Activated B cell treated with CpG ODN at 0.5 μM for 24 hours (primary cell): ENCODE measurements around the gene PTBP3. TPM values are rescaled to one million over a fixed set of nuclear protein-coding genes. Genes with fewer than 3 reads are reported as not detected.

Source experiments
- ATAC-seq: fragments of 200-7000 bp; cut with Tn5 transposase; one replicate; pipeline ENCODE4 v1.10.0; 2021; ENCODE audit warnings: low read depth, mild to moderate bottlenecking, moderate library complexity
- CTCF ChIA-PET: fragments of 350-600 bp; sonication (Branson Sonifier 250); formaldehyde crosslinking; loops from one replicate; lab custom pipeline; 2021; ENCODE audit warnings: antibody characterized with exemption; lab: Charles Lee
- POLR2A ChIA-PET: fragments of 350-600 bp; sonication (Branson Sonifier 250); formaldehyde crosslinking; loops from one replicate; lab custom pipeline; 2021; ENCODE audit warnings: antibody characterized with exemption; lab: Charles Lee
- DNase-seq: peaks from one replicate; pipeline ENCODE4 v3.0.0; 2022
- H3K27ac Mint-ChIP-seq: one replicate; pipeline ENCODE4 v1.8.0; 2020; ENCODE audit warnings: mixed read lengths
- H3K27me3 Mint-ChIP-seq: one replicate; pipeline ENCODE4 v1.8.0; 2021; ENCODE audit warnings: mixed read lengths
- H3K36me3 Mint-ChIP-seq: one replicate; pipeline ENCODE4 v1.8.0; 2021; ENCODE audit warnings: low read depth, mixed read lengths
- H3K4me1 Mint-ChIP-seq: one replicate; pipeline ENCODE4 v1.8.0; 2021; ENCODE audit warnings: mixed read lengths
- H3K4me3 Mint-ChIP-seq: one replicate; pipeline ENCODE4 v1.8.0; 2020; ENCODE audit warnings: mild to moderate bottlenecking, mixed read lengths
- H3K9me3 Mint-ChIP-seq: one replicate; pipeline ENCODE4 v1.8.0; 2020; ENCODE audit warnings: mixed read lengths
- intact Hi-C: fragments of 100-400 bp; cut with micrococcal nuclease; formaldehyde crosslinking; loops from one replicate; pipeline ENCODE4 v1.15.1; 2024
- total RNA-seq: library from RNA; stranded (reverse); gene quantifications from 2 replicates; pipeline ENCODE4 v1.2.3, GENCODE V29; 2022
- TF ChIP-seq, protein P1 (sequence below): fragments of 200-600 bp; IDR thresholded peaks from one replicate; pipeline ENCODE4 v1.8.0; 2022; ENCODE audit warnings: antibody characterized with exemption, mild to moderate bottlenecking

PTBP3 gene
- total RNA-seq, 1 donor from 2014 or later = 106 TPM

DNA sequence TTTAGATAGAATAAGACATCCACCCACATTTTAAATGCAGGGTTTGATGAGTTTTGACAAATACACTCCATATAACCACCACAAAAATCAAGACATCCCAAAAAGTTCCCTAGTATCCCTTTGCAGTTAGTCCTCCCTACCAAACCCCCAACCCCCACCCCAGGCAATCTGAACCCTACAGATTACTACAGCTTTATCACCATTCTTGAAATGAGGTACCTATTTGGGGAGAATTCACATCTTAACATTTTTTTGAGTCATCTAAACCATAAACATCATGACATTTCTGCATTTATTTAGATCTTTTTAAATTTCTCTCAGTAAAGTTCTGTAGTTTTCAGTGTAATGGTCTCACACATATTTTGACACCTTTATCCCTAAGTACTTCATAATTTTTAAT, 53.9 kb downstream of the PTBP3 start:
- DNase-seq (no peak), ATAC-seq (no peak)
- Mint-ChIP-seq H3K36me3 (peaks cover 32% of the 10 kb centered on the region), H3K4me1 (peaks cover 47% of the 10 kb centered on the region), H3K27me3 (no peaks in the 10 kb centered on the region), H3K27ac (no peak overlapping the region), H3K9me3 (peaks cover 8% of the 10 kb centered on the region), H3K4me3 (no peak overlapping the region)
- TF ChIP-seq, protein P1, sequence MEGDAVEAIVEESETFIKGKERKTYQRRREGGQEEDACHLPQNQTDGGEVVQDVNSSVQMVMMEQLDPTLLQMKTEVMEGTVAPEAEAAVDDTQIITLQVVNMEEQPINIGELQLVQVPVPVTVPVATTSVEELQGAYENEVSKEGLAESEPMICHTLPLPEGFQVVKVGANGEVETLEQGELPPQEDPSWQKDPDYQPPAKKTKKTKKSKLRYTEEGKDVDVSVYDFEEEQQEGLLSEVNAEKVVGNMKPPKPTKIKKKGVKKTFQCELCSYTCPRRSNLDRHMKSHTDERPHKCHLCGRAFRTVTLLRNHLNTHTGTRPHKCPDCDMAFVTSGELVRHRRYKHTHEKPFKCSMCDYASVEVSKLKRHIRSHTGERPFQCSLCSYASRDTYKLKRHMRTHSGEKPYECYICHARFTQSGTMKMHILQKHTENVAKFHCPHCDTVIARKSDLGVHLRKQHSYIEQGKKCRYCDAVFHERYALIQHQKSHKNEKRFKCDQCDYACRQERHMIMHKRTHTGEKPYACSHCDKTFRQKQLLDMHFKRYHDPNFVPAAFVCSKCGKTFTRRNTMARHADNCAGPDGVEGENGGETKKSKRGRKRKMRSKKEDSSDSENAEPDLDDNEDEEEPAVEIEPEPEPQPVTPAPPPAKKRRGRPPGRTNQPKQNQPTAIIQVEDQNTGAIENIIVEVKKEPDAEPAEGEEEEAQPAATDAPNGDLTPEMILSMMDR = no peak
- POLR2A ChIA-PET = no interaction called here
- intact Hi-C loops = loop anchor here (5.0 kb wide), 1 partner anchor 33 kb away; no protein-coding TSS in a partner anchor
- CTCF ChIA-PET = no interaction called here

GRCh38 chr9:112278152-112278551, 55.3 kb downstream of the PTBP3 start:
- POLR2A ChIA-PET = no interaction called here
- Mint-ChIP-seq H3K27ac (no peak overlapping the region), H3K4me1 (peaks cover 54% of the 10 kb centered on the region)

DNA sequence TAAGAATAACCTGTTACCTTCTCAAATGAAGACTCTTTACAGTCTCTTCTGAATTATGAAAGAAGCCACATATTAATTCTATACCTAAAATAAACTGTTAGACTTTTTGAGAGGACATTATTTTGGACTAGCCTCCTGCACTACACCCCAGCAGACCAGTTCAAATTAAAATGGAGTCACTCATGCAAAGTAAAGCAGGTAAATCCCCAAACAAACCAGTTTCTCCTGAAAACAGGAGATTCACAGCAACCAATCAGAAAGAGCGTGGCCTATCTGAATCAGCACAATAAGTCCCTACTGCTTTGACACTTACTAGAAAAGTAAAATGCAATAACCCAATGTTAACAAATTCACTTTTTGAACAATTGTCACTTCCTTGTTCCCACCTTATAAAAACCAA, 58.8 kb downstream of the PTBP3 start:
- no peaks in the 10 kb centered on the region for H3K27me3 Mint-ChIP-seq
- DNase-seq = no peak
- ATAC-seq = no peak
- intact Hi-C loops = no loop called here
- H3K4me1 Mint-ChIP-seq = peaks cover 42% of the 10 kb centered on the region
- H3K4me3 Mint-ChIP-seq = no peak overlapping the region
- H3K9me3 Mint-ChIP-seq = no peaks in the 10 kb centered on the region
- peaks cover 38% of the 10 kb centered on the region for H3K36me3 Mint-ChIP-seq
- ChIA-PET POLR2A (no interaction called here), CTCF (no interaction called here)
- peak overlapping the region; percentile 27 for H3K27ac Mint-ChIP-seq
- TF ChIP-seq, protein P1 = no peak

More at GRCh38 chr9:112278152-112278551, 55.3 kb downstream of the PTBP3 start:
- DNase-seq = no peak
- CTCF ChIA-PET = no interaction called here
- H3K36me3 Mint-ChIP-seq = peaks cover 27% of the 10 kb centered on the region
- TF ChIP-seq, protein P1 = no peak
- no peak overlapping the region for H3K4me3 Mint-ChIP-seq
- intact Hi-C loops = loop anchor here (5.0 kb wide), 1 partner anchor 34 kb away; no protein-coding TSS in a partner anchor
- ATAC-seq = no peak
- H3K27me3 Mint-ChIP-seq = no peaks in the 10 kb centered on the region
- peaks cover 3% of the 10 kb centered on the region for H3K9me3 Mint-ChIP-seq

DNA sequence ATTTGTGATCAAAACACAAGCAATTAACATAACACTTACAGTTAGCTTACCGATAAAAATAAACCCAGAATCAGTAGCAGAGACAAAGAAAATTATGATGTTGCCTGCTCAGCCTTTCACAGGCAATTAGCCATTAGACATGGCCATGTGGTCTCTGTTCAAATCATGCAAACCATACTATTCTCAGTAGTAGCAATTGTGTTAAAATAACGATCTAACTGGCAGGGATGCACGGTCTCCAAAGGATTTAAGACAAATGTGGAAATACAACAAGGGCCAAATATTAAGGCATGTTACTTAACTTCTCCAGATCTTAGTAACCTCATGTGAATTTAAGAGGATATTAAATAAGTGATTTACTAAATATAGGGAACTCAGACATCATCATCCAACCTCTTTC, 59.5 kb downstream of the PTBP3 start:
- peaks cover 42% of the 10 kb centered on the region for H3K4me1 Mint-ChIP-seq
- ATAC-seq (no peak), DNase-seq (no peak)
- intact Hi-C loops = no loop called here
- no peaks in the 10 kb centered on the region for H3K27me3 Mint-ChIP-seq
- peaks cover 42% of the 10 kb centered on the region for H3K36me3 Mint-ChIP-seq
- H3K4me3 Mint-ChIP-seq = no peak overlapping the region
- no peaks in the 10 kb centered on the region for H3K9me3 Mint-ChIP-seq
- ChIA-PET POLR2A (no interaction called here), CTCF (no interaction called here)
- no peak overlapping the region for H3K27ac Mint-ChIP-seq
- TF ChIP-seq, protein P1 = no peak

- ATAC-seq (no peak), DNase-seq (no peak)
- H3K27me3 Mint-ChIP-seq = no peaks in the 10 kb centered on the region
- H3K27ac Mint-ChIP-seq = no peak overlapping the region
- no peak overlapping the region for H3K4me3 Mint-ChIP-seq
- H3K36me3 Mint-ChIP-seq = peaks cover 53% of the 10 kb centered on the region
- TF ChIP-seq, protein P1 = no peak
- H3K4me1 Mint-ChIP-seq = peaks cover 23% of the 10 kb centered on the region
- intact Hi-C loops = no loop called here
- H3K9me3 Mint-ChIP-seq = no peaks in the 10 kb centered on the region
- ChIA-PET POLR2A (no interaction called here), CTCF (interaction anchor here (0.7 kb wide), 1 partner anchor 606 kb away, joined by 3 read pairs; no protein-coding TSS in a partner anchor)
Measured at GRCh38 chr9:112271466-112272098, 61.8 kb downstream of the PTBP3 start.
